Neural cell (in vitro differentiated cells): ENCODE results near the gene MN1. TPM values are rescaled to one million over a fixed set of nuclear protein-coding genes. Genes with fewer than 3 reads are reported as not detected.

Experiments
- H2AFZ ChIP-seq: fragments of 200-600, 300-800 bp; sonication (generic), shearing (Covaris generic); 2 replicates; pipeline ENCODE4 v1.6.0; 2014; ENCODE audit warnings: low read depth, mild to moderate bottlenecking, antibody characterized with exemption, low read length, moderate library complexity
- H3F3A ChIP-seq: fragments of 200-600 bp; shearing (Covaris generic); 2 replicates; pipeline ENCODE4 v1.6.1; 2016; ENCODE audit warnings: mild to moderate bottlenecking, moderate library complexity, mixed read lengths, antibody characterized with exemption, low read length; ENCODE audit not compliant: insufficient read depth, poor library complexity, severe bottlenecking
- H3K27ac ChIP-seq: fragments of 200-600, 300-800 bp; sonication (generic), shearing (Covaris generic); 2 replicates; pipeline ENCODE4 v1.5.1; 2014; ENCODE audit warnings: mild to moderate bottlenecking, low read length, moderate library complexity
- H3K27me3 ChIP-seq: fragments of 300-800, 200-600 bp; sonication (generic), shearing (Covaris generic); 2 replicates; pipeline ENCODE4 v1.6.0; 2014; ENCODE audit warnings: mild to moderate bottlenecking, low read depth, low read length, moderate library complexity; ENCODE audit not compliant: insufficient read depth
- H3K36me3 ChIP-seq: fragments of 300-800, 200-600 bp; sonication (generic), shearing (Covaris generic); 2 replicates; pipeline ENCODE4 v1.5.1; 2014; ENCODE audit warnings: mild to moderate bottlenecking, antibody characterized with exemption, low read length, moderate library complexity; ENCODE audit not compliant: insufficient read depth
- H3K4me2 ChIP-seq: fragments of 300-800, 200-600 bp; sonication (generic), shearing (Covaris generic); 2 replicates; pipeline ENCODE4 v1.6.0; 2014; ENCODE audit warnings: mild to moderate bottlenecking, low read length
- H3K4me3 ChIP-seq: fragments of 300-800, 200-600 bp; sonication (generic), shearing (Covaris generic); 2 replicates; pipeline ENCODE4 v1.5.1; 2014; ENCODE audit warnings: mild to moderate bottlenecking, low read length, moderate library complexity
- H3K79me2 ChIP-seq: fragments of 200-600 bp; shearing (Covaris generic); replicated peaks from 2 replicates; pipeline ENCODE4 v1.6.0; 2014; ENCODE audit warnings: mild to moderate bottlenecking, low read length, moderate library complexity; ENCODE audit not compliant: insufficient read depth
- H3K9ac ChIP-seq: fragments of 300-800, 200-600 bp; sonication (generic), shearing (Covaris generic); 2 replicates; pipeline ENCODE4 v1.6.1; 2016; ENCODE audit warnings: mild to moderate bottlenecking, low read length, mixed read lengths
- H3K9me2 ChIP-seq: fragments of 200-600 bp; shearing (Covaris generic); 2 replicates; pipeline ENCODE4 v1.6.1; 2016; ENCODE audit warnings: mild to moderate bottlenecking, low read length, mixed read lengths; ENCODE audit not compliant: insufficient read depth
- H3K9me3 ChIP-seq: fragments of 200-600, 300-800 bp; sonication (generic), shearing (Covaris generic); 2 replicates; pipeline ENCODE4 v1.6.1; 2016; ENCODE audit warnings: mild to moderate bottlenecking, mixed run types, low read length, moderate library complexity, mixed read lengths
- H4K20me1 ChIP-seq: fragments of 200-600 bp; shearing (Covaris generic); 2 replicates; pipeline ENCODE4 v1.6.1; 2016; ENCODE audit warnings: mild to moderate bottlenecking, mixed run types; ENCODE audit not compliant: insufficient read depth
- EP300 ChIP-seq: fragments of 450-650 bp; conservative IDR thresholded peaks from 2 replicates; pipeline ENCODE4 v1.6.1; 2014; ENCODE audit warnings: antibody characterized with exemption, mild to moderate bottlenecking, moderate library complexity; ENCODE audit not compliant: poor library complexity, severe bottlenecking
- EZH2 ChIP-seq: fragments of 200-600, 300-800 bp; shearing (Covaris generic), sonication (generic); IDR thresholded peaks from 2 replicates; pipeline ENCODE4 v1.6.1; 2014; ENCODE audit warnings: antibody characterized with exemption, low read length, borderline replicate concordance, mild to moderate bottlenecking; ENCODE audit not compliant: insufficient read depth, poor library complexity, severe bottlenecking
- MXI1 ChIP-seq: fragments of 450-650 bp; conservative IDR thresholded peaks from 2 replicates; pipeline ENCODE4 v1.6.1; 2014; ENCODE audit warnings: antibody characterized with exemption, mild to moderate bottlenecking; ENCODE audit not compliant: poor library complexity, severe bottlenecking
- POLR2AphosphoS5 ChIP-seq: IDR thresholded peaks from 2 replicates; pipeline ENCODE4 v1.6.1; 2012
- RAD21 ChIP-seq: fragments of 450-650 bp; conservative IDR thresholded peaks from 2 replicates; pipeline ENCODE4 v1.6.1; 2014; ENCODE audit warnings: antibody characterized with exemption, mild to moderate bottlenecking, moderate library complexity
- REST ChIP-seq: IDR thresholded peaks from 2 replicates; pipeline ENCODE4 v1.6.1; 2012; ENCODE audit warnings: borderline replicate concordance
- SMC3 ChIP-seq: fragments of 450-650 bp; conservative IDR thresholded peaks from 2 replicates; pipeline ENCODE4 v1.6.1; 2014; ENCODE audit warnings: antibody characterized with exemption, mild to moderate bottlenecking, moderate library complexity; ENCODE audit not compliant: poor library complexity
- TAF1 ChIP-seq: IDR thresholded peaks from 2 replicates; pipeline ENCODE4 v1.6.1; 2012; ENCODE audit warnings: low read depth
- polyA plus RNA-seq: library from polyadenylated mRNA; depleted of rRNA; stranded (reverse); fragments of >200 nt; gene quantifications from 2 replicates; pipeline ENCODE4 v1.2.3, GENCODE V29; 2014
- TF ChIP-seq, protein P1 (sequence below): fragments of 450-650 bp; IDR thresholded peaks from 2 replicates; pipeline ENCODE4 v1.5.1; 2014; ENCODE audit warnings: antibody characterized with exemption, mild to moderate bottlenecking, moderate library complexity; ENCODE audit not compliant: poor library complexity, severe bottlenecking

Gene MN1
- polyA plus RNA-seq, 1 donor from 2014 or later: 7.3 TPM

GRCh38 chr22:27775087-27775698, 26.4 kb downstream of the MN1 start:
- Histone ChIP-seq H3K4me2 (no peak overlapping the region), H2AFZ (no peak overlapping the region), H3K27me3 (no peaks in the 10 kb centered on the region), H3K9ac (no peak overlapping the region), H3K9me2 (no peaks in the 10 kb centered on the region), H4K20me1 (peaks cover 3% of the 10 kb centered on the region), H3F3A (no peaks in the 10 kb centered on the region), H3K36me3 (no peaks in the 10 kb centered on the region), H3K4me3 (peak overlapping the region; percentile 43), H3K9me3 (no peaks in the 10 kb centered on the region), H3K79me2 (peaks cover 49% of the 10 kb centered on the region), H3K27ac (no peak overlapping the region)
- TF ChIP-seq MXI1 (no peak), REST (no peak), POLR2AphosphoS5 (no peak), EZH2 (no peak), RAD21 (no peak), SMC3 (no peak), TAF1 (no peak), EP300 (no peak)
- TF ChIP-seq, protein P1, sequence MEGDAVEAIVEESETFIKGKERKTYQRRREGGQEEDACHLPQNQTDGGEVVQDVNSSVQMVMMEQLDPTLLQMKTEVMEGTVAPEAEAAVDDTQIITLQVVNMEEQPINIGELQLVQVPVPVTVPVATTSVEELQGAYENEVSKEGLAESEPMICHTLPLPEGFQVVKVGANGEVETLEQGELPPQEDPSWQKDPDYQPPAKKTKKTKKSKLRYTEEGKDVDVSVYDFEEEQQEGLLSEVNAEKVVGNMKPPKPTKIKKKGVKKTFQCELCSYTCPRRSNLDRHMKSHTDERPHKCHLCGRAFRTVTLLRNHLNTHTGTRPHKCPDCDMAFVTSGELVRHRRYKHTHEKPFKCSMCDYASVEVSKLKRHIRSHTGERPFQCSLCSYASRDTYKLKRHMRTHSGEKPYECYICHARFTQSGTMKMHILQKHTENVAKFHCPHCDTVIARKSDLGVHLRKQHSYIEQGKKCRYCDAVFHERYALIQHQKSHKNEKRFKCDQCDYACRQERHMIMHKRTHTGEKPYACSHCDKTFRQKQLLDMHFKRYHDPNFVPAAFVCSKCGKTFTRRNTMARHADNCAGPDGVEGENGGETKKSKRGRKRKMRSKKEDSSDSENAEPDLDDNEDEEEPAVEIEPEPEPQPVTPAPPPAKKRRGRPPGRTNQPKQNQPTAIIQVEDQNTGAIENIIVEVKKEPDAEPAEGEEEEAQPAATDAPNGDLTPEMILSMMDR: no peak

DNA sequence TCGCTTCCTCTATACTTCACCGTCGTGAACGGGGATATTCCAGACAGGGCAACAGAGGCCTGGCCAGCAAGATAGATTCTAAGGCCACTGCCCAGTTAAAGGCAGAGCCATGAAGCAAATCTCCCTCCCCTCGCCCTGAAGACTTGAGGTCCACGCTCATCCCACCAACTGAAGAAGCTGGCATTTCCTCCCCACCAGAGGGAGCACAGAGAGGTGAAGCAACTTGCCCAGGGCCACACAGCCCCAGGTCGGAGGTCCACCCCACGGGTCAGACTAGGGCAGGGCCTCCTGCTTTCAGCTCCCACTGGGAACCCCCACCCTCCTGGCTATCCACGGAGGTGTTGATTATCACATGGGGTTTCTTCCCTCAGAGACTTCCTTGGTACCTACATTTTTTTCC, 27.4 kb downstream of the MN1 start:
- Histone ChIP-seq H4K20me1 (peaks cover 3% of the 10 kb centered on the region), H2AFZ (no peak overlapping the region), H3K4me2 (no peak overlapping the region), H3F3A (no peaks in the 10 kb centered on the region), H3K27ac (no peak overlapping the region), H3K4me3 (no peak overlapping the region), H3K9me2 (no peaks in the 10 kb centered on the region), H3K9ac (no peak overlapping the region), H3K79me2 (peaks cover 43% of the 10 kb centered on the region), H3K36me3 (no peaks in the 10 kb centered on the region), H3K27me3 (no peaks in the 10 kb centered on the region), H3K9me3 (no peaks in the 10 kb centered on the region)
- TF ChIP-seq, protein P1: no peak
- no peak for TF ChIP-seq POLR2AphosphoS5
- no peak for TF ChIP-seq MXI1
- no peak for TF ChIP-seq SMC3
- no peak for TF ChIP-seq TAF1
- TF ChIP-seq EZH2: no peak
- TF ChIP-seq REST: no peak
- no peak for TF ChIP-seq RAD21
- TF ChIP-seq EP300: no peak
